Measurements from ENCODE around the gene PPP1R16B. TPM values are rescaled to one million over a fixed set of nuclear protein-coding genes. Genes with fewer than 3 reads are reported as not detected.

PPP1R16B gene
- total and polyA plus RNA-seq, 2 of the 8 experiments (the other 6 are each of a cell fraction or from before 2014, with no cell fraction given): 2.6 to 8.9 TPM

GRCh38 chr20:38840894-38841470, 35.5 kb downstream of the PPP1R16B start:
- H3K79me1 ChIP-seq (ENCODE audit: low read depth, low read length): peaks cover under 1% of the 10 kb centered on the region; the same call in 1 of the 2 replicates

More at GRCh38 chr20:38840894-38841470, 35.5 kb downstream of the PPP1R16B start:
- Histone ChIP-seq H3K14ac (ENCODE audit: insufficient read length) (no peak overlapping the region), H4K91ac (replicated peaks; ENCODE audit: insufficient read length, low read length) (no peak overlapping the region), H4K8ac (ENCODE audit: extremely low read depth, insufficient read depth, low read length) (no peak overlapping the region), H3K36me3 (ENCODE audit: control insufficient read depth in 2 of 4, insufficient read depth in 4 of 4, low read length in 3 of 4) (no peaks in the 10 kb centered on the region), H2BK120ac (replicated peaks; ENCODE audit: low read depth, low read length) (no peak overlapping the region), H3K27ac (ENCODE audit: low read depth, low read length) (no peak overlapping the region), H3K9me3 (ENCODE audit: insufficient read depth in 2 of 2, low read depth in 1 of 2, low read length in 1 of 2) (no peaks in the 10 kb centered on the region), H3K79me2 (ENCODE audit: control insufficient read depth in 1 of 2, insufficient read depth in 2 of 2, low read length in 2 of 2) (no peaks in the 10 kb centered on the region), H2BK15ac (ENCODE audit: low read length) (no peak overlapping the region), H3K23ac (ENCODE audit: insufficient read length) (no peak overlapping the region), H2BK5ac (ENCODE audit: low read depth, low read length) (no peak overlapping the region), H3K4ac (replicated peaks; ENCODE audit: insufficient read length, low read depth, low read length) (no peak overlapping the region), H3K18ac (ENCODE audit: extremely low read depth, low read length) (no peak overlapping the region), H3K23me2 (ENCODE audit: low read depth, low read length) (no peaks in the 10 kb centered on the region), H2AFZ (ENCODE audit: low read length) (no peak overlapping the region), H3K56ac (replicated peaks; ENCODE audit: insufficient read length, low read depth, low read length) (no peak overlapping the region), H2BK12ac (ENCODE audit: low read depth, low read length) (no peak overlapping the region), H3K4me3 (ENCODE audit: extremely low read depth in 1 of 4, insufficient read depth in 2 of 4, low read depth in 3 of 4, low read length in 4 of 4) (no peak overlapping the region), H3K4me1 (replicated peaks in 1 of 4; ENCODE audit: control insufficient read depth in 3 of 4, insufficient read depth in 4 of 4, low read length in 3 of 4) (peaks cover 0 to 3% (median 0%) of the 10 kb centered on the region in 4 experiments; a peak in 1 of 7 replicates), H3K9ac (replicated peaks in 1 of 4; ENCODE audit: extremely low read depth in 1 of 4, low read depth in 3 of 4, low read length in 3 of 4) (no peak overlapping the region), H2BK20ac (ENCODE audit: low read length) (no peak overlapping the region), H4K5ac (ENCODE audit: insufficient read length, low read depth, low read length) (no peak overlapping the region), H3K4me2 (ENCODE audit: insufficient read depth in 1 of 2, low read depth in 2 of 2, low read length in 2 of 2) (no peak overlapping the region), H4K20me1 (replicated peaks in 1 of 2; ENCODE audit: control insufficient read depth in 1 of 2, insufficient read depth in 2 of 2, low read length in 2 of 2) (no peaks in the 10 kb centered on the region), H2AK5ac (ENCODE audit: low read depth, low read length) (no peak overlapping the region), H3K27me3 (replicated peaks in 1 of 4; ENCODE audit: control insufficient read depth in 3 of 4, extremely low read depth in 1 of 4, insufficient read depth in 3 of 4, low read length in 3 of 4) (no peaks in the 10 kb centered on the region)
- DNase-seq (ENCODE audit: low read depth in 1 of 2, low spot score in 2 of 2): no peak
- POLR2A ChIA-PET (ENCODE audit: partially characterized antibody): interaction anchor here (1.5 to 2.1 kb wide), 2 partner anchors 13 to 34 kb away, joined by 4 read pairs; no protein-coding TSS in a partner anchor
- no peak for FAIRE-seq
- 90% methylated on average over 8 of the region's 8 CpGs; no CpG with 5 or more reads in 1 of the 2 experiments for WGBS, 2 experiments (ENCODE audit: extremely low coverage in 1 of 2, insufficient coverage in 1 of 2, insufficient read length in 1 of 2, insufficient replicate concordance in 2 of 2, low coverage in 1 of 2, low lambda C conversion rate in 2 of 2, missing lambda C conversion rate in 1 of 2)
- TF ChIP-seq CBX5 (IDR thresholded peaks at IDR 0.05; ENCODE audit: low read depth, low read length) (no peak), YY1 (IDR thresholded peaks at IDR 0.05; ENCODE audit: low read depth, low read length) (no peak), MAFK (IDR thresholded peaks at IDR 0.05; ENCODE audit: low read depth, low read length) (no peak), BCL11A (IDR thresholded peaks at IDR 0.05; ENCODE audit: low read depth in 2 of 2, low read length in 2 of 2) (no peak), SP2 (IDR thresholded peaks at IDR 0.05; ENCODE audit: low read length) (no peak), NANOG (IDR thresholded peaks at IDR 0.05; ENCODE audit: insufficient read depth, low read depth, low read length, poor library complexity, severe bottlenecking) (no peak)
- CTCF ChIA-PET (ENCODE audit: partially characterized antibody): interaction anchor here (1.1 kb wide), 3 partner anchors 15 to 20 kb away, joined by 3 to 7 read pairs (median 4); no protein-coding TSS in a partner anchor
